Endothelial cell (in vitro differentiated cells): Measurements from ENCODE around the gene GUCD1. TPM values are rescaled to one million over a fixed set of nuclear protein-coding genes. Genes with fewer than 3 reads are reported as not detected.
"Not testable (repeated sequence)": the region's sequence is repeated elsewhere in the genome, so short reads cannot be mapped to it uniquely, and the experiment has no call there.

ENCODE experiments used
- DNase-seq: peaks from one replicate; pipeline ENCODE4 v3.0.0; 2021; ENCODE audit warnings: low spot score
- H3K27ac Mint-ChIP-seq: one replicate; pipeline ENCODE4 v1.8.0; 2021; ENCODE audit warnings: mixed read lengths, inconsistent platforms; ENCODE audit not compliant: unreplicated experiment
- H3K27me3 Mint-ChIP-seq: one replicate; pipeline ENCODE4 v1.8.0; 2021; ENCODE audit warnings: mild to moderate bottlenecking, moderate library complexity, mixed read lengths, inconsistent platforms; ENCODE audit not compliant: unreplicated experiment
- H3K36me3 Mint-ChIP-seq: one replicate; pipeline ENCODE4 v1.8.0; 2021; ENCODE audit warnings: mild to moderate bottlenecking, low read depth, mixed read lengths, inconsistent platforms; ENCODE audit not compliant: unreplicated experiment
- H3K4me1 Mint-ChIP-seq: one replicate; pipeline ENCODE4 v1.8.0; 2021; ENCODE audit warnings: mild to moderate bottlenecking, mixed read lengths, inconsistent platforms; ENCODE audit not compliant: unreplicated experiment
- H3K4me3 Mint-ChIP-seq: one replicate; pipeline ENCODE4 v1.8.0; 2021; ENCODE audit warnings: mild to moderate bottlenecking, mixed read lengths, inconsistent platforms; ENCODE audit not compliant: unreplicated experiment
- H3K9me3 Mint-ChIP-seq: one replicate; pipeline ENCODE4 v1.8.0; 2021; ENCODE audit warnings: mixed read lengths, inconsistent platforms; ENCODE audit not compliant: unreplicated experiment
- CTCF ChIP-seq: fragments of 200-600 bp; sonication (generic); IDR thresholded peaks from one replicate; pipeline ENCODE4 v1.5.0; 2021; ENCODE audit warnings: antibody characterized with exemption; ENCODE audit not compliant: unreplicated experiment
- total RNA-seq: library from RNA; stranded (reverse); fragmentation: NEBNext Ultra II Directional; extraction: Animal tissue kit (Norgen Biotek cat#: 25700); gene quantifications from one replicate; pipeline ENCODE4 v1.2.1, GENCODE V29; 2021; ENCODE audit not compliant: unreplicated experiment

GUCD1 gene
- total RNA-seq, 1 donor from 2014 or later: 83.8 TPM

DNA sequence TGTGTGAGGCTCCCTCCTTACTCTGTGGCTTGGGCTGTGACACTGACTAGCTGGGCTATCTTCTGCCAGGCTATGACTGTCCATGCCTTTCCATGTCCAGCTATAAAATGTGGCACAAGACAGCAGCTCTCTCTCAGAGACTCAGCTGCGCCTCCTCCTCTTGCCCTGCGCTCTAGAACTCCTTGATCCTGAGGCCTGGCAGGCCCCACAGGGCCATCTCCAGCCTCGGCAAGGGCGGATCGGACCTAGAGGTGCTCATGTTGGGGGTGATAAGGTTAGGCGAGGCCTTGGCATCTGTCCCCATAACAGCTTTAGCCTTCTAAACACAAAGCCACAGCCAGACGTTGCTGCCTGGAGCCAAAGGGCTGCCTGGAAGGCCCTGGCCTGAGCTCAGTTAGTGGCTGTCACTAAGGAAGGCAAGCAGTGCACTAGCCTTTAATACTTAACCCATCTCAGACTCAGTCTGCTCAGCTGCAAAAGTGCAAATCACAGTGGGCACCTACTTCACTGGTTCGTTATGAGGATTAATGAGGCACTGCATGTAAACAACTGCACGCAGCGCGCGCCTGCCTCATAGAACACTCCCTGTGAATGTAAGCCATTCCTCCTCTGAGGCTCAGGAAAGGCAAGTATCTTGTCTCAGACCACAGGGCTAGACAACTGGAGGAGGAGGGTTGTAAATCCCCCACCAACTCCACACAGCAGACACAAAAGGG is 1.2 kb downstream of the GUCD1 start:
- DNase-seq: no peak
- H3K27ac Mint-ChIP-seq: peak overlapping the region; percentile 61
- peaks cover 48% of the 10 kb centered on the region for H3K4me1 Mint-ChIP-seq
- H3K27me3 Mint-ChIP-seq: peaks cover 14% of the 10 kb centered on the region
- peaks cover 26% of the 10 kb centered on the region for H3K36me3 Mint-ChIP-seq
- TF ChIP-seq CTCF: no peak
- peak overlapping the region; percentile 99 for H3K4me3 Mint-ChIP-seq
- H3K9me3 Mint-ChIP-seq: no peaks in the 10 kb centered on the region

DNA sequence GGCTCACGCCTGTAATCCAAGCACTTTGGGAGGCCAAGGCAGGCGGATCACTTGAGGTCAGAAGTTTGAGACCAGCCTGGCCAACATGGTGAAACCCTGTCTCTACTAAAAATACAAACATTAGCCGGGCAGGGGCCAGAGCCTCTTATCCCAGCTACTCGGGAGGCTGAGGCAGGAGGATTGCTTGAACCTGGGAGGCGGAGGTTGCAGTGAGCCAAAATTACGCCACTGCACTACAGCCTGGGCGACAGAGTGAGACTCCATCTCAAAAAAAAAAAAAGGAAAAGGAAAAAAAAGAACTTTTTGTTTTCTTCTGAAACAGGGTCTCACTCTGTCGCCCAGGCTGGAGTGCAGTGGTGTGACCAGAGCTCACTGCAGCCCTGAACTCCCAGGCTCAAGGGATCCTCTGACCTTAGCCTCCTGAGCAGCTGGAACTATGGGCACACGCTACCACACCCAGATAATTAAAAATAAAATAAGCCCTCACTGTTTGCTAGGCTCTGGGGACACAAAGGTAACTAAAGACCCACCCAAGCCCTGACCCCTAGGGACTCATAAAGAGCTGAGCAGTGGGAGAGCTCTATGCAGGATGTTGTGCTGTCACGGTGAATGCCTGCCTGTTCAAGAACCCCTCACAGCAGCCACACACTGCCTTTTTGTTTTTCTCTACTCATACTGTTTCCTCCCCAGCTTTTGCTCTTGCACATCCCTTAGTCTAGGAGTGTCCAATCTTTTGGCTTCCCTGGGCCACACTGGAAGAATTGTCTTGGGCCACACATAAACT is 2.2 kb downstream of the GUCD1 start:
- H3K36me3 Mint-ChIP-seq: peaks cover 28% of the 10 kb centered on the region
- H3K4me1 Mint-ChIP-seq: peaks cover 45% of the 10 kb centered on the region
- H3K9me3 Mint-ChIP-seq, DNase-seq: not testable (repeated sequence)
- peak overlapping the region; percentile 99 for H3K4me3 Mint-ChIP-seq
- peaks cover 16% of the 10 kb centered on the region for H3K27me3 Mint-ChIP-seq
- H3K27ac Mint-ChIP-seq: peak overlapping the region; percentile 43

DNA sequence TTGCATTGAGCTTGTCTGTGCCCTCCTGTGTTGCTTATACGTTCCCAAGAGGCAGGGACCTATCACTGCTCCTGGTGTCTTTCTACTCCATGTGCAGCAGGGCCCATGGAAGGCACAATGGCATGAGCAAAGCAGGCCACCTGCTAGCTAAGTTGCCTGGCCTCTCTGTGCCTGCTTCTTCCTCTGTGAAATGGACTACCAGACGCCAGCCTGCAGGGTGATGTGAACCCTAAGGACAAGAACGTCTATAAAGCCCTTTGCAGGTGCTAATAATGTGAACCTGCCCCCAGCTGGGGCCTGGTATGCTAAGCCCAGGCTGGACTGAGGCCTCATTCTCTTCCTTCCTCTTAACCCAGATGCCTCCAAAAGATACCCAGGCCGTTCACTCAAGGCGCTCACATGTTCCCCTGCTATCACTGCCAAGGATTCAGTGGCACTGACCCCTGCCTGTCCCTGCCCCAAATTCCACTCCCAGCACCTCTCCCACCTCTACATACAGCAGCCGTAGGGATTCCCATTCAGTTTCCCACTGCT is 4.0 kb downstream of the GUCD1 start:
- TF ChIP-seq CTCF: no peak
- H3K27me3 Mint-ChIP-seq: peaks cover 15% of the 10 kb centered on the region
- no peak for DNase-seq
- H3K4me3 Mint-ChIP-seq: peak overlapping the region; percentile 69
- H3K36me3 Mint-ChIP-seq: peaks cover 39% of the 10 kb centered on the region
- H3K9me3 Mint-ChIP-seq: no peaks in the 10 kb centered on the region
- H3K27ac Mint-ChIP-seq: peak overlapping the region; percentile 52
- peaks cover 31% of the 10 kb centered on the region for H3K4me1 Mint-ChIP-seq

DNA sequence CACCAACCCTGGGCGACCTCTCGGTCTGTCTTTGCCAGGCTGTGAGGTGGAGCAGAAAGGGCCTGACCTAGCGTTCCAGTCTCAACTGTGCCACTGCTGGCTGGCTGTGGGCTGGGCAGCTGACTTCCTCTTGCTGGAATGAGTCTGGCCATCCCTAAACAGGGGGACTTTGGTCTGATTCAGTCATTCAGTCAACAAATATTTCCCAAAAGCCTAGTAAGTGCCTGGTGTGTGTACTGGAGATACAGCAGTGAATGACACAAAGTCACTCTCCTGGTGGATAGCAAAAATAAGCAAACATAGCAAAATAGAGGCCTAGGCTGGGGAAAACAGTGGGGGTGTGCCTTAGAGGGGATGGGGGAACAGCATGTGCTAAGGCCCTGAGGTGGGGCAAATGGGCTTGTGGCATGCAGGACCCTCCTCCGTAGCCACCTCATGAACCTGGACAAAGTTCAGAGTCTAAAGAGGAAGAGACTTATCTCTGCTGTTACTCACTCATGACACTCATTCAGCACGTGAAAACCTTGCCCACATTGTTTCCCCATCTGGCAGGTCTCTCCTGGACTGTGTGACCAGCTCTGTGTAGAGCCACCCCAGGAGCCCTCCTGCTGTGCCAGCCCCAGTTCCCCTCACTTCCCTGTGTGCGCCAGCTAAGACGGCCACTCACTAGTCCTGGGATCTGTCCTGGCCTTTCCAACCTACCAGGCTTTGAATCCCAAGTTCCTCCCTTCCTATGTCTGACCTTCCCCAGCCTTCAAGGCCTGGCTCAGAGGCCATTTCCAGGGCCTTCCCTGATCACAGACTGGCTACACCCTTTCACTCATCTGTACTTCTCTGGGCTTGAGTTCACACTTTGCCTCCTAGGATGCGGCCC is 4.7 kb downstream of the GUCD1 start:
- Mint-ChIP-seq H3K36me3 (peaks cover 36% of the 10 kb centered on the region), H3K4me1 (peaks cover 29% of the 10 kb centered on the region), H3K27me3 (peaks cover 8% of the 10 kb centered on the region), H3K9me3 (no peaks in the 10 kb centered on the region), H3K27ac (peak overlapping the region; percentile 52), H3K4me3 (no peak overlapping the region)
- no peak for TF ChIP-seq CTCF
- no peak for DNase-seq

- Mint-ChIP-seq H3K4me3 (no peak overlapping the region), H3K27me3 (peaks cover 8% of the 10 kb centered on the region), H3K36me3 (peaks cover 35% of the 10 kb centered on the region), H3K27ac (peak overlapping the region; percentile 24), H3K4me1 (peaks cover 23% of the 10 kb centered on the region), H3K9me3 (no peaks in the 10 kb centered on the region)
- DNase-seq: no peak
- TF ChIP-seq CTCF: no peak
Measured at GRCh38 chr22:24548812-24549211, 6.1 kb downstream of the GUCD1 start.
